Measurements from ENCODE around the gene IGDCC3. TPM values are rescaled to one million over a fixed set of nuclear protein-coding genes. Genes with fewer than 3 reads are reported as not detected.

IGDCC3 gene
- total RNA-seq, 2 donors from 2014 or later = 7.9 to 13.5 TPM

GRCh38 chr15:65389226-65389625 lies 11.4 kb upstream of the IGDCC3 start:
- WGBS, 2 experiments (ENCODE audit: insufficient coverage in 1 of 2, insufficient read length in 1 of 2) = 91 to 97% methylated on average over 9 to 10 of the region's 10 CpGs

GRCh38 chr15:65388306-65389080 lies 10.7 kb upstream of the IGDCC3 start:
- H3K9me3 Mint-ChIP-seq = no peaks in the 10 kb centered on the region
- H3K27ac ChIP-seq (ENCODE audit: low read depth, low read length) = no peak overlapping the region
- H3K9me3 ChIP-seq (ENCODE audit: control insufficient read depth, low read length) = no peaks in the 10 kb centered on the region
- 95 to 100% methylated on average over 6 to 17 of the region's 17 CpGs for WGBS, 2 experiments (ENCODE audit: insufficient coverage in 1 of 2, insufficient read length in 1 of 2)
- TF ChIP-seq, protein P1, sequence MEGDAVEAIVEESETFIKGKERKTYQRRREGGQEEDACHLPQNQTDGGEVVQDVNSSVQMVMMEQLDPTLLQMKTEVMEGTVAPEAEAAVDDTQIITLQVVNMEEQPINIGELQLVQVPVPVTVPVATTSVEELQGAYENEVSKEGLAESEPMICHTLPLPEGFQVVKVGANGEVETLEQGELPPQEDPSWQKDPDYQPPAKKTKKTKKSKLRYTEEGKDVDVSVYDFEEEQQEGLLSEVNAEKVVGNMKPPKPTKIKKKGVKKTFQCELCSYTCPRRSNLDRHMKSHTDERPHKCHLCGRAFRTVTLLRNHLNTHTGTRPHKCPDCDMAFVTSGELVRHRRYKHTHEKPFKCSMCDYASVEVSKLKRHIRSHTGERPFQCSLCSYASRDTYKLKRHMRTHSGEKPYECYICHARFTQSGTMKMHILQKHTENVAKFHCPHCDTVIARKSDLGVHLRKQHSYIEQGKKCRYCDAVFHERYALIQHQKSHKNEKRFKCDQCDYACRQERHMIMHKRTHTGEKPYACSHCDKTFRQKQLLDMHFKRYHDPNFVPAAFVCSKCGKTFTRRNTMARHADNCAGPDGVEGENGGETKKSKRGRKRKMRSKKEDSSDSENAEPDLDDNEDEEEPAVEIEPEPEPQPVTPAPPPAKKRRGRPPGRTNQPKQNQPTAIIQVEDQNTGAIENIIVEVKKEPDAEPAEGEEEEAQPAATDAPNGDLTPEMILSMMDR (conservative IDR thresholded peaks at IDR 0.05) = no peak
- H3K4me3 ChIP-seq (ENCODE audit: low read length) = no peak overlapping the region
- peaks cover 2% of the 10 kb centered on the region for H3K27me3 Mint-ChIP-seq (ENCODE audit: insufficient read depth)
- H3K4me1 Mint-ChIP-seq = peaks cover 5% of the 10 kb centered on the region
- peaks cover 69% of the 10 kb centered on the region for H3K36me3 ChIP-seq (ENCODE audit: control insufficient read depth, insufficient read depth, low read length)
- no peak overlapping the region for H3K4me3 Mint-ChIP-seq
- peaks cover 49% of the 10 kb centered on the region for H3K36me3 Mint-ChIP-seq (ENCODE audit: low read depth)
- H3K27me3 ChIP-seq (ENCODE audit: control insufficient read depth, insufficient read depth, low read length, poor library complexity, severe bottlenecking) = no peaks in the 10 kb centered on the region
- no peak for DNase-seq
- H3K9ac ChIP-seq (ENCODE audit: extremely low read depth, low read length, poor library complexity, severe bottlenecking) = no peak overlapping the region
- H3K27ac Mint-ChIP-seq = no peak overlapping the region
- peaks cover 5% of the 10 kb centered on the region for H3K4me1 ChIP-seq (ENCODE audit: control insufficient read depth, insufficient read depth, low read length)

More at GRCh38 chr15:65389226-65389625, 11.4 kb upstream of the IGDCC3 start:
- H3K4me1 Mint-ChIP-seq = peaks cover 5% of the 10 kb centered on the region
- Histone ChIP-seq H3K27me3 (ENCODE audit: control insufficient read depth, insufficient read depth, low read length, poor library complexity, severe bottlenecking) (no peaks in the 10 kb centered on the region), H3K4me3 (ENCODE audit: low read length) (no peak overlapping the region), H3K9ac (ENCODE audit: extremely low read depth, low read length, poor library complexity, severe bottlenecking) (no peak overlapping the region), H3K9me3 (ENCODE audit: control insufficient read depth, low read length) (no peaks in the 10 kb centered on the region), H3K4me1 (ENCODE audit: control insufficient read depth, insufficient read depth, low read length) (peaks cover 5% of the 10 kb centered on the region), H3K27ac (ENCODE audit: low read depth, low read length) (no peak overlapping the region), H3K36me3 (ENCODE audit: control insufficient read depth, insufficient read depth, low read length) (peaks cover 63% of the 10 kb centered on the region)
- H3K36me3 Mint-ChIP-seq (ENCODE audit: low read depth) = peaks cover 53% of the 10 kb centered on the region
- H3K27me3 Mint-ChIP-seq (ENCODE audit: insufficient read depth) = peaks cover 9% of the 10 kb centered on the region
- DNase-seq = no peak
- H3K4me3 Mint-ChIP-seq = no peak overlapping the region
- no peaks in the 10 kb centered on the region for H3K9me3 Mint-ChIP-seq
- TF ChIP-seq, protein P1 (conservative IDR thresholded peaks at IDR 0.05) = no peak
- H3K27ac Mint-ChIP-seq = no peak overlapping the region

- no peaks in the 10 kb centered on the region for H3K27me3 Mint-ChIP-seq (ENCODE audit: insufficient read depth)
- peaks cover 5% of the 10 kb centered on the region for H3K4me1 Mint-ChIP-seq
- H3K36me3 Mint-ChIP-seq (ENCODE audit: low read depth) = peaks cover 45% of the 10 kb centered on the region
- 92% methylated on average over 5 to 6 of the region's 6 CpGs for WGBS, 2 experiments (ENCODE audit: insufficient coverage in 1 of 2, insufficient read length in 1 of 2)
- no peaks in the 10 kb centered on the region for H3K9me3 Mint-ChIP-seq
- DNase-seq = no peak
- no peak overlapping the region for H3K4me3 Mint-ChIP-seq
- Histone ChIP-seq H3K27ac (ENCODE audit: low read depth, low read length) (no peak overlapping the region), H3K27me3 (ENCODE audit: control insufficient read depth, insufficient read depth, low read length, poor library complexity, severe bottlenecking) (no peaks in the 10 kb centered on the region), H3K4me1 (ENCODE audit: control insufficient read depth, insufficient read depth, low read length) (peaks cover 5% of the 10 kb centered on the region), H3K9me3 (ENCODE audit: control insufficient read depth, low read length) (no peaks in the 10 kb centered on the region), H3K4me3 (ENCODE audit: low read length) (no peak overlapping the region), H3K36me3 (ENCODE audit: control insufficient read depth, insufficient read depth, low read length) (peaks cover 70% of the 10 kb centered on the region), H3K9ac (ENCODE audit: extremely low read depth, low read length, poor library complexity, severe bottlenecking) (no peak overlapping the region)
- H3K27ac Mint-ChIP-seq = no peak overlapping the region
- TF ChIP-seq, protein P1 (conservative IDR thresholded peaks at IDR 0.05) = no peak
These were observed 9.1 kb upstream of the IGDCC3 start for GRCh38 chr15:65386886-65387285.

Data from endodermal cell (in vitro differentiated cells).